ENCODE measurements around the gene PFKM.

DNA sequence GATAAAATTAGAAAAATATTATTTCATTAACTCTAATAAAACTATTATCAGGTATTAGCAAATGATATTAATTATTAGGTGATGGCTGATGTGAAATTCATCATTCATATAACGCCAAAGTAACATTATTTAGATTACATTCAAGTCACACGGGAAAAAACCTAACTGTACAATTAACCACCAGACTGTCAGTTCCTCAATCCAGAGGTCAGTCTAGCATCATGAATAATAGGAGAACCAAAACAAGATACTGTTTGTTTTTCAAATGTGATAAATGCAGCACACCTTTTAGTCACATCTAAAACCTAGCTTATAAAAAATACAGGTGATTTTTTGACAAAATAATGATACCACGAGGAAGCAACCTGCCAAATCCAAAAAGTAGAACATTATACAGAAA, 32.8 kb upstream of the PFKM start:
- TF ChIP-seq CTCF (IDR thresholded peaks at IDR 0.05) (no peak), POLR2A (IDR thresholded peaks at IDR 0.05) (no peak)

All from testis (tissue), 2 donors.